Upper lobe of left lung (tissue), 6 donors: Measurements from ENCODE around the gene SRC. TPM values are rescaled to one million over a fixed set of nuclear protein-coding genes. Genes with fewer than 3 reads are reported as not detected.

Experiments used
- ATAC-seq, 2 donors: fragments of 200-7000 bp; cut with Tn5 transposase; one replicate each; pipeline ENCODE4 v1.9.1; 2022; ENCODE audit warnings: mild to moderate bottlenecking in 2 of 2, moderate library complexity in 2 of 2; ENCODE audit not compliant: low FRiP score in 2 of 2
- DNase-seq, 2 donors: peaks; one replicate each; pipeline ENCODE4 v3.0.0-alpha.2; 2019 to 2020
- H3K27ac ChIP-seq, 4 donors: fragments of 200-600 bp; sonication (generic); one replicate each; pipeline ENCODE4 v1.5.1; 2016 to 2019
- H3K27me3 ChIP-seq, 4 donors: fragments of 200-600 bp; sonication (generic); one replicate each; pipeline ENCODE4 v1.5.1; 2017 to 2019
- H3K36me3 ChIP-seq, 4 donors: fragments of 200-600 bp; sonication (generic); one replicate each; pipeline ENCODE4 v1.5.1; 2016 to 2019
- H3K4me1 ChIP-seq, 4 donors: fragments of 200-600 bp; sonication (generic); one replicate each; pipeline ENCODE4 v1.5.1; 2018 to 2019
- H3K4me3 ChIP-seq, 4 donors: fragments of 200-600 bp; sonication (generic); one replicate each; pipeline ENCODE4 v1.5.1; 2017 to 2019; ENCODE audit warnings: mild to moderate bottlenecking in 2 of 4, moderate library complexity in 1 of 4
- H3K9me3 ChIP-seq, 4 donors: fragments of 200-600 bp; sonication (generic); one replicate each; pipeline ENCODE4 v1.5.1; 2018 to 2019
- CTCF ChIP-seq, 6 experiments: fragments of 450-650 bp in 4 of 6; fragments of 200-600 bp in 2 of 6; sonication (generic) in 2 of 6; IDR thresholded peaks; one replicate each; pipeline ENCODE4 v1.5.1; 2016 to 2019; ENCODE audit warnings: antibody characterized with exemption in 6 of 6
- EP300 ChIP-seq, 4 donors: sonication (generic); formaldehyde crosslinking; IDR thresholded peaks; one replicate each; pipeline ENCODE4 v1.5.1; 2017; ENCODE audit warnings: antibody characterized with exemption in 4 of 4, control low read depth in 2 of 4
- POLR2A ChIP-seq, 4 donors: fragments of 450-650 bp; IDR thresholded peaks; one replicate each; pipeline ENCODE4 v1.5.1; 2016 to 2017; ENCODE audit warnings: antibody characterized with exemption in 4 of 4, mild to moderate bottlenecking in 2 of 4
- POLR2AphosphoS5 ChIP-seq, 2 donors: sonication (generic); formaldehyde crosslinking; IDR thresholded peaks; one replicate each; pipeline ENCODE4 v1.5.1; 2017; ENCODE audit warnings: antibody characterized with exemption in 2 of 2
- WGBS, 2 donors: methylation state at CpG; one replicate each; pipeline ENCODE4 v1.1.5; 2017 to 2018; 5-methylcytosine and 5-hydroxymethylcytosine counted together
- total RNA-seq, 6 donors: library from RNA; depleted of rRNA in 4 of 6; stranded (reverse); fragments of >200 nt in 4 of 6; gene quantifications; one replicate each; pipeline versions ENCODE4 v1.1.0 to v1.2.1, GENCODE V29; 2016 to 2021
- donor health status: DM: no; HTN: no; CAD: no; lungs with moderate emphysema.
- donor health status: DM: no; HTN: yes; CAD: no; lungs with severe emphysema.

Gene SRC
- total RNA-seq, 6 donors from 2014 or later, result 31.1 to 115 (median 66.8) TPM

- Histone ChIP-seq H3K9me3 (no peaks in the 10 kb centered on the region), H3K4me3 (no peak overlapping the region), H3K4me1 (peaks cover 29 to 42% (median 34%) of the 10 kb centered on the region in 4 donors), H3K36me3 (peaks cover 0 to 45% (median 18%) of the 10 kb centered on the region in 4 donors), H3K27ac (peak overlapping the region in 1 of 4 donors; percentile 36), H3K27me3 (no peaks in the 10 kb centered on the region)
- ATAC-seq (no peak), DNase-seq (no peak)
- WGBS, 2 donors, result 87 to 88% methylated on average over 6 of the region's 6 CpGs
- no peak for TF ChIP-seq POLR2A (IDR thresholded peaks at IDR 0.05)
- no peak for TF ChIP-seq EP300 (IDR thresholded peaks at IDR 0.05)
- TF ChIP-seq POLR2AphosphoS5 (IDR thresholded peaks at IDR 0.05), result no peak
- TF ChIP-seq CTCF (IDR thresholded peaks at IDR 0.05), result no peak
These were observed 46.0 kb upstream of the SRC start for GRCh38 chr20:37299718-37300528.

- no peak for DNase-seq
- H3K36me3 ChIP-seq, result peaks cover 0 to 48% (median 18%) of the 10 kb centered on the region in 4 donors
- no peaks in the 10 kb centered on the region for H3K9me3 ChIP-seq
- TF ChIP-seq POLR2A (IDR thresholded peaks at IDR 0.05) (no peak), EP300 (IDR thresholded peaks at IDR 0.05) (no peak), POLR2AphosphoS5 (IDR thresholded peaks at IDR 0.05) (no peak), CTCF (IDR thresholded peaks at IDR 0.05) (no peak)
- H3K4me1 ChIP-seq, result peaks cover 20 to 33% (median 27%) of the 10 kb centered on the region in 4 donors
- WGBS, 2 donors, result 95% methylated on average over 9 of the region's 9 CpGs
- H3K27ac ChIP-seq, result no peak overlapping the region
- H3K27me3 ChIP-seq, result no peaks in the 10 kb centered on the region
- ATAC-seq, result no peak
- no peak overlapping the region for H3K4me3 ChIP-seq
These were observed 44.8 kb upstream of the SRC start for GRCh38 chr20:37301120-37301519.

GRCh38 chr20:37301558-37301957, 44.4 kb upstream of the SRC start:
- peaks cover 17 to 29% (median 23%) of the 10 kb centered on the region in 4 donors for H3K4me1 ChIP-seq
- no peaks in the 10 kb centered on the region for H3K9me3 ChIP-seq
- H3K27ac ChIP-seq, result no peak overlapping the region
- TF ChIP-seq EP300 (IDR thresholded peaks at IDR 0.05), result no peak
- no peak for TF ChIP-seq POLR2AphosphoS5 (IDR thresholded peaks at IDR 0.05)
- no peak for TF ChIP-seq POLR2A (IDR thresholded peaks at IDR 0.05)
- TF ChIP-seq CTCF (IDR thresholded peaks at IDR 0.05), result no peak
- peaks cover 0 to 49% (median 20%) of the 10 kb centered on the region in 4 donors for H3K36me3 ChIP-seq
- no peaks in the 10 kb centered on the region for H3K27me3 ChIP-seq
- ATAC-seq (no peak), DNase-seq (no peak)
- WGBS, 2 donors, result 88 to 96% methylated on average over 3 of the region's 3 CpGs
- H3K4me3 ChIP-seq, result no peak overlapping the region

GRCh38 chr20:37302981-37303380, 43.0 kb upstream of the SRC start:
- peaks cover 4 to 17% (median 11%) of the 10 kb centered on the region in 4 donors for H3K4me1 ChIP-seq
- H3K36me3 ChIP-seq, result peaks cover 0 to 56% (median 22%) of the 10 kb centered on the region in 4 donors
- DNase-seq, result no peak
- H3K27ac ChIP-seq, result no peak overlapping the region
- no peaks in the 10 kb centered on the region for H3K9me3 ChIP-seq
- no peak overlapping the region for H3K4me3 ChIP-seq
- H3K27me3 ChIP-seq, result no peaks in the 10 kb centered on the region
- WGBS, 2 donors, result 87 to 100% methylated on average over 2 of the region's 2 CpGs
- no peak for ATAC-seq
- TF ChIP-seq POLR2AphosphoS5 (IDR thresholded peaks at IDR 0.05) (no peak), POLR2A (IDR thresholded peaks at IDR 0.05) (no peak), CTCF (IDR thresholded peaks at IDR 0.05) (no peak), EP300 (IDR thresholded peaks at IDR 0.05) (no peak)
